Prostate gland (tissue), 2 donors: ENCODE measurements around the gene SLIT3.

Experiments used
- CTCF ChIP-seq, 4 experiments: fragments of 200-600 bp in 2 of 4; fragments of 450-650 bp in 2 of 4; sonication (generic) in 2 of 4; IDR thresholded peaks; 1 replicate in 3 of 4; 2 replicates in 1 of 4; pipeline ENCODE4 v1.5.1; 2016 to 2019; ENCODE audit warnings: antibody characterized with exemption in 4 of 4, mild to moderate bottlenecking in 2 of 4, moderate library complexity in 2 of 4
- POLR2A ChIP-seq: fragments of 450-650 bp; IDR thresholded peaks from one replicate; pipeline ENCODE4 v1.6.1; 2016; ENCODE audit warnings: antibody characterized with exemption, mild to moderate bottlenecking
- POLR2AphosphoS5 ChIP-seq: sonication (generic); formaldehyde crosslinking; IDR thresholded peaks from one replicate; pipeline ENCODE4 v1.6.1; 2017; ENCODE audit warnings: antibody characterized with exemption

- TF ChIP-seq CTCF (IDR thresholded peaks at IDR 0.05): no peak
- no peak for TF ChIP-seq POLR2A
- no peak for TF ChIP-seq POLR2AphosphoS5
Observed at GRCh38 chr5:169328401-169328800, 27.5 kb upstream of the SLIT3 start.
